Memory B cell (primary cell): Measurements from ENCODE around the gene UTF1.
A peak's percentile ranks its signal among the peaks of the same experiment; 100 is the strongest.
"Not testable (repeated sequence)": the region's sequence is repeated elsewhere in the genome, so short reads cannot be mapped to it uniquely, and the experiment has no call there.

ENCODE experiments used
- ATAC-seq: fragments of 150-1000 bp; cut with Tn5 transposase; 2 replicates; pipeline ENCODE4 v1.10.0; 2021; ENCODE audit warnings: low read depth, mild to moderate bottlenecking, moderate library complexity
- DNase-seq, 2 donors: peaks; one replicate each; pipeline ENCODE4 v3.0.0; 2022; ENCODE audit warnings: low spot score in 2 of 2
- H3K27ac Mint-ChIP-seq: one replicate; pipeline ENCODE4 v1.8.0; 2022; ENCODE audit warnings: mild to moderate bottlenecking, moderate library complexity, mixed read lengths
- H3K27me3 Mint-ChIP-seq: one replicate; pipeline ENCODE4 v1.8.0; 2022; ENCODE audit warnings: mixed read lengths
- H3K36me3 Mint-ChIP-seq: one replicate; pipeline ENCODE4 v1.8.0; 2022; ENCODE audit warnings: mild to moderate bottlenecking, mixed read lengths
- H3K4me1 Mint-ChIP-seq: one replicate; pipeline ENCODE4 v1.8.0; 2022; ENCODE audit warnings: mixed read lengths
- H3K4me3 Mint-ChIP-seq: one replicate; pipeline ENCODE4 v1.8.0; 2022; ENCODE audit warnings: mild to moderate bottlenecking, moderate library complexity, mixed read lengths
- H3K9me3 Mint-ChIP-seq: one replicate; pipeline ENCODE4 v1.8.0; 2022; ENCODE audit warnings: mixed read lengths

UTF1 gene

DNA sequence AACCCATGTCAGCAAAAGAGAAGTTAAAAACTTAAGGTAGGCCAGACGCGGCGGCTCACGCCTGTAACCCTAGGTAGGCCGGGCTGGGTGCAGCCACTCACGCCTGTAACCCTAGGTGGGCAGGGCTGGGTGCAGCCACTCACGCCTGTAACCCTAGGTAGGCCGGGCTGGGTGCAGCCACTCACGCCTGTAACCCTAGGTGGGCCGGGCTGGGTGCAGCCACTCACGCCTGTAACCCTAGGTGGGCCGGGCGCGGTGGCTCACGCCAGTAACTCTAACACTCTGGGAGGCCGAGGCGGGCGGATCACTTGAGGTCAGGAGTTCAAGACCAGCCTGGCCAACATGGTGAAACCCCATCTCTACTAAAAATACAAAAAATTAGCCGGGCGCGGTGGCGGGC is 8.3 kb upstream of the UTF1 start:
- DNase-seq, H3K9me3 Mint-ChIP-seq, H3K27ac Mint-ChIP-seq, H3K4me3 Mint-ChIP-seq, H3K36me3 Mint-ChIP-seq, H3K4me1 Mint-ChIP-seq, ATAC-seq: not testable (repeated sequence)
- peaks cover 14% of the 10 kb centered on the region for H3K27me3 Mint-ChIP-seq

DNA sequence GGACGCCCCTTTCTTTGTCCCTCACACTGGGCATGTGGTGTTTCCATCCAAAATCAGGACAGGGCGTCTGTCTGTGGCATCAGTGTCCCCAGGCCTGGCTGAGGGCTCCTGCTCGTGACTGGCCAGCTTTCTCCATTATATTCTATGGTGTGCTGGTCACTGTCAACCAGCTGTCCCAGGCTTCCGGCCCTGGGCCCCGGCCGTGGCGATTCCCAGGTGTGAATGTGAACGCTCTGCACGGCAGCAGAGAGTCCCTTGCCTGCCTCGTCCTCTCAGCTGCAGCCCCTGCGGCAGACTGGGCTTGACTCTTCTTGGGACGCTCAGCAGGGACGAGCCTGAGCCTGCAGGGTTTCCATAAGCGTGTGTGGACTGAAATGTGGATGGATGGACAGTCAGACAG is 5.9 kb upstream of the UTF1 start:
- Mint-ChIP-seq H3K36me3 (no peaks in the 10 kb centered on the region), H3K27ac (no peak overlapping the region), H3K27me3 (peaks cover 20% of the 10 kb centered on the region), H3K9me3 (no peaks in the 10 kb centered on the region), H3K4me3 (no peak overlapping the region), H3K4me1 (peaks cover 4% of the 10 kb centered on the region)
- ATAC-seq (no peak), DNase-seq (no peak)

DNA sequence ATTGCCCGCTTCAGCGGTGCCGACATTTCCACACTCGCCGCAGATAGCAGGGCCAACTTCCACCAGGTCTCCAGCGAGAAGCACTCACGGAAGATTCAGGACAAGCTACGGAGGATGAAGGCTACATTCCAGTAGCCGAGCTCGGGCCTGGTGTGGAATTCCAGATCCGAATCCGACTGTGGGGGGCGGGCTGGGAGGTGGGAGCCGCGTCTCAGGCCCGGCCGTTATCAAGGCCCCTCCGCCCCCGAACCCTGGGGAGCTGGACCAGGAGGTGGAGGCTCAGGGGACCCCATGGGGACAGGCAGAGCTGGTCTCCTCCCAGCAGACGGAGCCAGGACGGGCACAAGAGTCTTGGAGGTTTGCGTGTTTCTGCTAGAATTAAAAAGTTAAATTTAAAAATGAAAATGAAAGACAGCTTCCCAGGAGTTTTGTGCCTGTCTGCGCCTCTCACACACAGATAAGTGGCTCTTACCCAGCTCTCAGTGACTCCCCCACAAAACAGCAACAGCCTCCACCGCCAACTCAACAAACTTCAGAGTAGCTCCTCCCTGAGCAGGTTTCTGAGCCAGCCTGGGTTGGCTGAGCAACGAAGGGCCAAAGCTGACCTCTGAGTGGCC is 5.2 kb upstream of the UTF1 start:
- Mint-ChIP-seq H3K27ac (no peak overlapping the region), H3K27me3 (peaks cover 25% of the 10 kb centered on the region), H3K4me3 (no peak overlapping the region), H3K36me3 (no peaks in the 10 kb centered on the region), H3K9me3 (no peaks in the 10 kb centered on the region), H3K4me1 (peaks cover 7% of the 10 kb centered on the region)
- DNase-seq: no peak
- ATAC-seq: no peak

DNA sequence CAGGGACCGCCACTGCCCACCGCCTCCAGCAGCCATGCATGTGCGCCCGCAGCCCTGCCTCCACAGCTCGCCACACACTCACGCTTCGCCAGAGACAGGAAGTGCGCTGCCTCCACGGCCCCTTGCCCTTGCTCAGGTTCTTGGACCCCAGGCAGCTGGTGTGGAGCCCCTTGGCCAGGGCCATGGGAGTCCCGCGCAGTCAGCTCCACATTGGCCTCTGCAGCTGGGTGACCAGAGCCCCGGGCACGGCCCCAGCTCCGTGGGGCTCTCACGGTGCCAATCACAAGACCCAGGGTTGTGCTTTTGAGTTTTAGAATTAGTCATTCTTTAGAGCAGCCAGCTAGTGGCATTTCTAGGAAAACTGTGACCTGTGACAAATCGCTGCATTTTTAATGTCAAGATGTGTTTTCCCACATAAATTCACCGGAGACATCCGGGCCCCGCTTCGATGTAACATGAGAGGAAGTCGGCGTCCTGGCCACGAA is 4.3 kb upstream of the UTF1 start:
- peak; percentile 12 for ATAC-seq
- H3K4me3 Mint-ChIP-seq: peak overlapping the region; percentile 22

DNA sequence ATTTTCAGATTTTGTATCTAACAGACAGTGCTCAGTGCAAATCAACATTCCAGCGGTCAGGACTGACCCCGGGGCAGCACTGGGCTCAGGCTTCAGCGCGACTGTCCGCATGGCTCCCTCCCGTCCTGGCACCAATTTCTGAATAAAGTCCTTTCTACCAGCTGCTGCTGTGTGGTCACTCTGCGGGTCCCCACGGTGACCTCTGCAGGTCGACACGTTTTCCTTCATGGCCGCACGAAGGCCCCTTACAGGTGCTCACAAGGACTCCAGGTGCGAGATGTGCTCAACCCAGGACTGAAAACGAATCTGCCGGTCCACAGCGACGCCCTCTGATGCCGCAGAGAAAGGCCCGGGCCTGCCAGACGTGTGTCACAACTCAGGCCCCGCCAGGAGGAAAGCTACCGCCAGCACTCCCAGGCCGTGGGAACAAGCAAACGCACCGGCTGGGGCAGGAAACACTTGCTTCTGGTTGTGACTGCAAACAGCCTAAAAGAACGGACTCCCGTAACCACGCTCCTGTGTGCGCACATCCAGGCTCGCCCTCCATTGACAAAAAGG is 3.7 kb upstream of the UTF1 start:
- Mint-ChIP-seq H3K36me3 (no peaks in the 10 kb centered on the region), H3K4me1 (peaks cover 7% of the 10 kb centered on the region), H3K9me3 (no peaks in the 10 kb centered on the region), H3K4me3 (no peak overlapping the region), H3K27me3 (peaks cover 23% of the 10 kb centered on the region), H3K27ac (no peak overlapping the region)
- DNase-seq: no peak
- ATAC-seq: peak; percentile 44

More for the DNA sequence above, 4.3 kb upstream of the UTF1 start:
- no peak for DNase-seq
- Mint-ChIP-seq H3K4me1 (peaks cover 7% of the 10 kb centered on the region), H3K27me3 (peaks cover 26% of the 10 kb centered on the region), H3K36me3 (no peaks in the 10 kb centered on the region), H3K27ac (no peak overlapping the region), H3K9me3 (no peaks in the 10 kb centered on the region)

DNA sequence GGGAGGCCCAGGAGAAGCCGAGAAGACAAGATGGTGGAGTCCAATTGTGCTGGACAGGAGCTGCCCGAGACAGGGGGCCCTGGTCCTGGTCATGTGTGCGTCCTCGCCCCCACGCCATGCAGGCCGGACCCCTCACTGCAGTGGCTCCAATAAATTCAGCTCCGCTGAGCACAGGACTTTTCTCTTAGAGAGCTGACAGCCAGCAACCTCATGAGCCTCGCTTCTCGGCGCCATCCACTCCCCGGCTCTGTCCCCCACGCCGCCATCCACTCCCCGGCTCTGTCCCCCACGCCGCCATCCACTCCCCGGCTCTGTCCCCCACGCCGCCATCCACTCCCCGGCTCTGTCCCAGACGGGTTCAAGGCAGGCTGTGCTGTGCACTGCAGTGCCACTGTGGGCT is 2.8 kb upstream of the UTF1 start:
- Mint-ChIP-seq H3K27me3 (peaks cover 23% of the 10 kb centered on the region), H3K4me1 (peaks cover 7% of the 10 kb centered on the region), H3K27ac (no peak overlapping the region), H3K36me3 (no peaks in the 10 kb centered on the region), H3K4me3 (no peak overlapping the region), H3K9me3 (no peaks in the 10 kb centered on the region)
- DNase-seq (no peak), ATAC-seq (no peak)

DNA sequence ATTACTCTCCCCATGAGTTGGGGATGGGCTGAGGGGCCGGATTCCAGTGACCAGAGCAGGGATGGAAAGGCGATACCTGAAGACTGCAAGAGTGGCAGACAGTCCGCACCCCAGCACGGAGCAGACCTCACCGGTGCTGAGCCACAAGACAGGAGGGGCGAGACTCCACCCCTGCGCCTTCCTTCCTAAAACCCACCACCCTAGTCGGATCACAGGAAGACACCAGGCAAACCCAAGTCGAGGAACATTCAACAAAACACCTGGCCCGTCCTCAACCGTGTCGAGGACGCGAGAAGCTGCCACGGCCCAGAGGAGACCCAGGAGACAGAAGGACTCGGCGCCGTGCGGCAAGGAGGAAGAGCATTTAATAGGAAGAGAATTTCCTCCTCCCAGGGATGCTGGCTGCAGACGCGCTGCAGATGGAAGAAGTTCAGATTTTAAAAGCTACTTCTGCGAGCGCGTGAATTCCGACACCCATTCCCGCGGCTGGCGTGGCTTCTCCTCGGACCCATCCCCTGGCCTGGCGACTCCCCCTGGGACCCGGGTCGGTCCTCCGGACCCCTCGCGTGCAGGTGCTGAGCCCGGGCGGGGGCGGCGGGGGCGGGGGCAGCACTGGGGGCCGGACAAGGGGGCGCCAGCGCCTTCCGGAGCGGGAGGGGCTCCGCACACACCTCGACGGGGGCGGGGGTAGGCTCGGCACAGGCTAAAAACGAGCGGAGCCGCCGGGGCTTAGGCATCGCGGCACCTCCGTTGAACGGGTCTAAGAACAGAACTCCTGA is 563 bp upstream of the UTF1 start:
- H3K27me3 Mint-ChIP-seq: peaks cover 22% of the 10 kb centered on the region

GRCh38 chr10:133230387-133231195 is 574 bp downstream of the UTF1 start:
- Mint-ChIP-seq H3K9me3 (no peaks in the 10 kb centered on the region), H3K27me3 (peaks cover 21% of the 10 kb centered on the region), H3K36me3 (no peaks in the 10 kb centered on the region), H3K27ac (no peak overlapping the region), H3K4me1 (peaks cover 8% of the 10 kb centered on the region), H3K4me3 (peak overlapping the region; percentile 74)
- peak; percentile 38 to 55 for DNase-seq
- ATAC-seq: peak; percentile 71

More for the DNA sequence above, 563 bp upstream of the UTF1 start:
- Mint-ChIP-seq H3K9me3 (no peaks in the 10 kb centered on the region), H3K4me3 (peak overlapping the region; percentile 74), H3K36me3 (no peaks in the 10 kb centered on the region), H3K27ac (no peak overlapping the region), H3K4me1 (peaks cover 7% of the 10 kb centered on the region)
- DNase-seq (no peak), ATAC-seq (no peak)

DNA sequence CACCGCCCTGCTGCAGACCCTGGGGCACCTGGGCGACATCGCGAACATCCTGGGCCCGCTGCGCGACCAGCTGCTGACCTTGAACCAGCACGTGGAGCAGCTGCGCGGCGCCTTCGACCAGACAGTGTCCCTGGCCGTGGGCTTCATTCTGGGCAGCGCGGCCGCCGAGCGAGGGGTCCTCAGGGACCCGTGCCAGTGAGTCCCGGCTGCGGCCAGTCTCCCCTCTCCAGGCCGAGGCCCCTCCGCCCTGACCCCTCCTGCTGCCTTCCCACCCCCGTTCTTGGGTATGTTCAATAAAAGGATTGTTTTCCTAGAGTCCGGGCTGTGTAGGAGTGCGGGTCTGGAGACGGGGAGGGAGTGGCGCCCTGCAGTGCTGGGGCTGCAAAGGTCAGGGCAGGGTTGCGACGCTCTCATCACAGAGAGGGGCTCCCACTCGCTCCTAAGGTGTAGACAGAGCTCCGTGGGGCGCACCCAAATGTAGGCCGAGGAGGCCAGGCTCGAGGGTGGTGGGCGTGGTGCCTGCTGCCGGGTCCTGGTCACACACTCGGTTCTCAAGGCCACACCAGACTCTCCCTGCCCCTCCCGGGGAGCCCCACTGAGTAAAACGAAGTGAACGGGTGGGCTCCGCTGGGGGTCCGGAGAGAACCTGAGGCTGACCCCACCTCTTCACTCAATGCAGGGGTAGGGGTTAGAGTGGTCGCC is 1.4 kb downstream of the UTF1 start:
- Mint-ChIP-seq H3K4me1 (peaks cover 9% of the 10 kb centered on the region), H3K36me3 (no peaks in the 10 kb centered on the region), H3K27me3 (peaks cover 23% of the 10 kb centered on the region), H3K4me3 (peak overlapping the region; percentile 76), H3K27ac (no peak overlapping the region), H3K9me3 (no peaks in the 10 kb centered on the region)
- ATAC-seq (no peak), DNase-seq (no peak)

DNA sequence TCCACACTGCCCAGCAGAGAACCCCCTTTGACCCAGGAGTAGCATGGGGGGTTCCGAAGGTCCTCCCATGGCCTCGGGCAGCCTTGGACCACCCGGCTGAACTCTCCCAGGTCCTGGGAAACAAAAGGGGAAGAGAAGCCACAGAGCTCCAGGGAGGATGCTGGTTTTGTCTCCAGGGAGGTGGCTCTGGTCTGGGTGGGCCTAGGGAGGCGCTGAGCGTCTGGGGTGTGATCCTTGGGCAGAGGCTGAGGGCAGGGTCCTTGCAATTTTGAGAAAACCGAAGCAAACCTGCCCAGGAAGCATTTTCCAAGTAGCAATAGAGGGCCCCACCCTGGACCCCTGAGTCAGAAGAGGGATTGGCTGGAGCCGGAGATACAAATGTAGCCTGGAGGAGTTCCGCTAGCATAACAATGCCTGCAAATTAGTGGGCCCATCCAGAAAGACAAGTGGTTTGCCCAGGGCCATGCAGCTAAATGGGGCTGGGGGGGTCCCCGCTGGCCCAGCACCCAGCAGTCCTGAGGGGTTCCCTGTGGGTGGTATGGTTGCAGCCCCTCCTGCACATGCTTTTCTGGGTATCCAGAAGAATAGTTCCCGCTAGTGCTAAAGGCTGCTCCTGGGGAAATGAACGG is 2.0 kb downstream of the UTF1 start:
- Mint-ChIP-seq H3K4me1 (peaks cover 9% of the 10 kb centered on the region), H3K27ac (no peak overlapping the region), H3K36me3 (no peaks in the 10 kb centered on the region), H3K9me3 (no peaks in the 10 kb centered on the region), H3K4me3 (no peak overlapping the region), H3K27me3 (peaks cover 18% of the 10 kb centered on the region)
- ATAC-seq (no peak), DNase-seq (no peak)

- DNase-seq, ATAC-seq, H3K36me3 Mint-ChIP-seq, H3K27ac Mint-ChIP-seq, H3K9me3 Mint-ChIP-seq: not testable (repeated sequence)
- Mint-ChIP-seq H3K27me3 (peaks cover 13% of the 10 kb centered on the region), H3K4me3 (peak overlapping the region; percentile 80), H3K4me1 (peaks cover 10% of the 10 kb centered on the region)
Observed at GRCh38 chr10:133234796-133235195, 4.8 kb downstream of the UTF1 start.

DNA sequence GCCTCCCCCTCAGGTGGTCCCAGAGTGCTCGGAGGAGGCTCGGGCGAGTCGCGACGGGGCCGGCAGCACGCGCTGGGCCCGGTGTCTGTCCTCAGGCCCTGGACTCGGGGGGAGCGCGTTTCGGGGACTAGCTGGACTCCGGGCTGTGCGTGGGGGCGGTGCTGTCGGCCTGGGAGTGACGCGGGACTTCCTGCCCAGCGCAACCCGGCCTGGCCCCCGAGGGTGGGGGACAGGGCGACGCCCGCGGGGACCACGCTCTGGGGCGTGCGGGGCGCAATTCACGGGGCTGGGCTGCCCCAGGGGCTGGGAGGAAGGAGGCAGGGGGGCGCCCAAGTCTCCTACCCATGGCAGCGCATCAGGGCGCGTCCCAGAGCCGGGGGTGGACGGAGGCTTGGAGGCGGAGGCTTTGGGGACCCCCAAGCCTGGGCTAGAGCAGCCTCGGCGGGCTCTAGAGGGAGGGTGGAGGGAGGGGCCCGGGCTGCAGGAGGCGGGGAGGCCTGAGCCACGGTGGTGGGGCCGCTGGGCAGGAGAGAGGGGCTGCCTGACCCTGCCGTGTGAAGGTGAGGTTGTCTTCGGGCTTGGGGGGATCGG is 5.3 kb downstream of the UTF1 start:
- DNase-seq (no peak), ATAC-seq (no peak)
- Mint-ChIP-seq H3K4me1 (peaks cover 10% of the 10 kb centered on the region), H3K4me3 (peak overlapping the region; percentile 80), H3K27ac (no peak overlapping the region), H3K27me3 (peaks cover 13% of the 10 kb centered on the region), H3K36me3 (no peaks in the 10 kb centered on the region), H3K9me3 (no peaks in the 10 kb centered on the region)

GRCh38 chr10:133235932-133236331 is 5.9 kb downstream of the UTF1 start:
- no peak for DNase-seq
- Mint-ChIP-seq H3K4me1 (peaks cover 14% of the 10 kb centered on the region), H3K36me3 (no peaks in the 10 kb centered on the region), H3K27me3 (peaks cover 11% of the 10 kb centered on the region), H3K27ac (no peak overlapping the region), H3K9me3 (no peaks in the 10 kb centered on the region), H3K4me3 (peak overlapping the region; percentile 65)
- peak; percentile 22 for ATAC-seq
